Astrocyte of the spinal cord (primary cell): Measurements from ENCODE around the gene ROGDI.

Experiments used
- DNase-seq: peaks from one replicate; pipeline ENCODE4 v3.0.0; 2011; ENCODE audit warnings: low read depth, low spot score
- H3K4me3 ChIP-seq: 2 replicates; pipeline ENCODE4 v1.5.1; 2011; ENCODE audit warnings: low read depth, mild to moderate bottlenecking, low read length, moderate library complexity
- in situ Hi-C: cut with HindIII; loops from 2 replicates; pipeline ENCODE4 v1.10.0; 2017; ENCODE audit warnings: low sequenced_read_pairs
- TF ChIP-seq, protein P1 (sequence below): IDR thresholded peaks from 2 replicates; pipeline ENCODE4 v1.5.1; 2012; ENCODE audit warnings: low read depth, mild to moderate bottlenecking, low read length, inconsistent platforms

Gene ROGDI

GRCh38 chr16:4800290-4801041 lies 2.0 kb downstream of the ROGDI start:
- DNase-seq, result no peak
- in situ Hi-C loops, result no loop called here
- H3K4me3 ChIP-seq, result no peak overlapping the region
- TF ChIP-seq, protein P1, sequence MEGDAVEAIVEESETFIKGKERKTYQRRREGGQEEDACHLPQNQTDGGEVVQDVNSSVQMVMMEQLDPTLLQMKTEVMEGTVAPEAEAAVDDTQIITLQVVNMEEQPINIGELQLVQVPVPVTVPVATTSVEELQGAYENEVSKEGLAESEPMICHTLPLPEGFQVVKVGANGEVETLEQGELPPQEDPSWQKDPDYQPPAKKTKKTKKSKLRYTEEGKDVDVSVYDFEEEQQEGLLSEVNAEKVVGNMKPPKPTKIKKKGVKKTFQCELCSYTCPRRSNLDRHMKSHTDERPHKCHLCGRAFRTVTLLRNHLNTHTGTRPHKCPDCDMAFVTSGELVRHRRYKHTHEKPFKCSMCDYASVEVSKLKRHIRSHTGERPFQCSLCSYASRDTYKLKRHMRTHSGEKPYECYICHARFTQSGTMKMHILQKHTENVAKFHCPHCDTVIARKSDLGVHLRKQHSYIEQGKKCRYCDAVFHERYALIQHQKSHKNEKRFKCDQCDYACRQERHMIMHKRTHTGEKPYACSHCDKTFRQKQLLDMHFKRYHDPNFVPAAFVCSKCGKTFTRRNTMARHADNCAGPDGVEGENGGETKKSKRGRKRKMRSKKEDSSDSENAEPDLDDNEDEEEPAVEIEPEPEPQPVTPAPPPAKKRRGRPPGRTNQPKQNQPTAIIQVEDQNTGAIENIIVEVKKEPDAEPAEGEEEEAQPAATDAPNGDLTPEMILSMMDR, result no peak

- in situ Hi-C loops, result no loop called here
- TF ChIP-seq, protein P1, result no peak
- H3K4me3 ChIP-seq, result no peak overlapping the region
- DNase-seq, result no peak
Observed at GRCh38 chr16:4799171-4799855, 3.1 kb downstream of the ROGDI start.

- TF ChIP-seq, protein P1, result no peak
- in situ Hi-C loops, result no loop called here
- no peak for DNase-seq
- H3K4me3 ChIP-seq, result no peak overlapping the region
Observed at GRCh38 chr16:4798456-4798855, 4.0 kb downstream of the ROGDI start.

DNA sequence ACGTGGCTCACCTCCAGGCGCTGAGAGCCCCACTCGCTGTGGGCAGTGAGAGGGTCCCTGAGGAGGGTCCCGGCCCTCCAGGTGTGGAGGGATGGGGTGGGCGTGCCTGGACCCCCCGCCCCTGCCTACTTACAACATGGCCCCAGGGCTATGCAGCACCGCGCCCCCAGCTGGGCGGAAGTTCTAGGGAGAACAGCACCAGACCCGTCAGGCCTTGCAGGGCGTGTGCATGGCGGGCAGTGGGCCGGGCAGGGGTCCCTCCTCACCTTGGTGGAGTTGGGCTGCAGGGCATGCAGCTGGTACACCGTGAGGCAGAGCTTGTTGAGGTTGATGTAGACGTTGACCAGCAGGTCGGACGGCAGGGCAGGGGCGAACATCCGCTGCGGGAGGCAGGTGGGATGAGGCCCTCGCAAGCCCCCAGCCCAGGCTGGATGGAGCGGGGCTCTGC lies 4.6 kb downstream of the ROGDI start:
- no peak for DNase-seq
- in situ Hi-C loops, result no loop called here
- H3K4me3 ChIP-seq, result no peak overlapping the region
- TF ChIP-seq, protein P1, result no peak

GRCh38 chr16:4796982-4797804 lies 5.2 kb downstream of the ROGDI start:
- H3K4me3 ChIP-seq, result no peak overlapping the region
- DNase-seq, result no peak
- TF ChIP-seq, protein P1, result no peak
- in situ Hi-C loops, result no loop called here

GRCh38 chr16:4795828-4796572 lies 6.4 kb downstream of the ROGDI start:
- in situ Hi-C loops, result no loop called here

More at GRCh38 chr16:4795828-4796572, 6.4 kb downstream of the ROGDI start:
- no peak for DNase-seq
- TF ChIP-seq, protein P1, result no peak
- no peak overlapping the region for H3K4me3 ChIP-seq
